HG03097 (cell line): ENCODE results near the gene OR6C76.
"Not testable (repeated sequence)": the region's sequence is repeated elsewhere in the genome, so short reads cannot be mapped to it uniquely, and the experiment has no call there.

Source experiments
- ATAC-seq: cut with Tn5 transposase; IDR thresholded peaks from one replicate; pipeline ENCODE4 v1.9.1; 2021; ENCODE audit not compliant: unreplicated experiment, low FRiP score

Gene OR6C76

DNA sequence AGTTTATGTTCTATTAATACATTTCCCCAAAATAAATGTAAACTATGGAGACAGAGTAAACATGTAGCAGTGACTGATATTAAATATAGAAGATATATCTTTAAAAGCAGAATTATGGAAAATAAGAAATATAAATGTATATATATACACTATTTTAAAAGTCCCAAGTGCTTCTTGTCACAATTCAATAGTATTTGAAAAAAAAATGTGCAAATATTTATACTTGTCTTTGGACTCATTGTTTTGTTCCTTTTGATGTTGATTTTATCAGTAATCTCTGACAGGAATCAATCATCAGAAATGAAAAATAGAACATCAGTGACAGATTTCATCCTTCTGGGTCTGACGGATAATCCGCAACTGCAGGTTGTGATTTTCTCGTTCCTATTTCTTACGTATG is at the start of gene OR6C76:
OR6C76 (plus strand) TSS at position 301 of the 400 bp plus-strand sequence; CDS start at position 301, 0 bp downstream.
- no peak for ATAC-seq

DNA sequence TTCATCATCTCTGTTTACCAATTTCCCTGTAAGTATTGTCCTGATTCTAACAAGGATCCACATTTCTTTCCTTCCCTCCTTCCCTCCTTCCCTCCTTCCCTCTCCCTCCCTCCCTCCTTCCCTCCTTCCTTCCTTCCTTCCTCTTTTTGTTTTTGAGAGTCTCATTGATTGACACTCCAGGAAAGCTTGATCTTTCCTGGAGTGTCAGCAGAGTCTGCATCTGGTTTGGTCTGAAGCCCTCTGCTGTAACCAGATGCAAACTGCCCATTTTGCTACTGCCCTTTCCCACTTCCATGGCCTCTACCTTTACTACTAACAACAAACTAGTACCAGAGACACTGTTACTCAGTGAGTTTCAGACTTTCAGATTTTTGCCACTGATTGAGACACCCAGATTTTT is 40.2 kb upstream of the OR6C76 start:
- ATAC-seq: no peak

DNA sequence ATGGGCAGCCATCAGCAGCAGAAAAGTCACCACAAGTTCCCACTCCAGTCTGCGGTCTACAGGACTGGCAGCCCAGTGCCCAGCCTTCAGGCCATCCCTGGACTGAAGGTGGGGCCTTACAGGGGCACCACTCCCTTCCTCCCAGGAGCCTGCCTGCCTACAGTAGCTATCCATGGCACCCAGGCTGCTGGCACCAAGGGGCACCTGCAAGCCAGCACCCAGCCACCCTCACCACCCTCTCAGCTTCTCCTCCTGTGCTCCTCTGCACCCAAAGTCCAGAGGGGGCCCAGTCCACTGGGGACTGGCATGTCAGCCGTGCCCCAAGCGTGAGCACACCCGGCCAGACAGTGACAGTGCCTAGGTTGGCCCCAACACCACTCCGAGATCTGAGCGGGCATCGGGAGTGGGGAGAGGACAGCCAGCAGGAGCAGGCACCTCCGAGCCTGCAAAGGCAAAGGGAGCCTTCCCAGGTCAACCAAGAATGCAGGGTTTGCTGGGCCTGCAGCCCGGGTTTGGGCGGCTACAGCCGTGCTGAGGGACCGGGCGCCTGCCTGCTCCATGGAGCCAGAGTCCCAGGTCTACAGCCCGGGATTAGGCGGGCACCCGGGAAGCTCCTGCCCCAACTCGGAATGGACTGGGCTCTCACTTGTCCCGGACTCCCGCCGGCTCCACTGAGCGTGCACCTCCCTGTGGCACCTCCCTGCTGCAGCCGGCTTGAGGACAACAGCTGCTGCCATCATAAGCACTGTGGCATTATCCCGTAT is 33.8 kb upstream of the OR6C76 start:
- no peak for ATAC-seq

DNA sequence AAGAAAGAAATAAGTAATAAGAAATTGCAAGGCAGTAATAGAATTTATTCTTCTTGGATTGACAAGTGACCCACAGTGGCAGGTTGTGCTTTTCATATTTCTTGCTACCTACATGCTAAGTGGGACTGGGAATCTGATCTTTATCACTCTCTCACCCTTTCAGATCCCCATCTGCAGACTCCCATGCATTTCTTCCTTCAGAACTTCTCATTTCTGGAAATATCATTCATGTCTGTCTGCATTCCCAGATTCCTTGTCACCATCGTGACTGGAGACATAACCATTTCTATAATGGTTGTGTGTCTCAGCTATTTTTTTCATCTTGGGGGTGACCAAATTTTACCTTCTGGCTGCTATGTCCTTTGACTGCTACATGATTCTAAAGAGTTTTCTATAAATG is 29.7 kb upstream of the OR6C76 start:
- no peak for ATAC-seq

DNA sequence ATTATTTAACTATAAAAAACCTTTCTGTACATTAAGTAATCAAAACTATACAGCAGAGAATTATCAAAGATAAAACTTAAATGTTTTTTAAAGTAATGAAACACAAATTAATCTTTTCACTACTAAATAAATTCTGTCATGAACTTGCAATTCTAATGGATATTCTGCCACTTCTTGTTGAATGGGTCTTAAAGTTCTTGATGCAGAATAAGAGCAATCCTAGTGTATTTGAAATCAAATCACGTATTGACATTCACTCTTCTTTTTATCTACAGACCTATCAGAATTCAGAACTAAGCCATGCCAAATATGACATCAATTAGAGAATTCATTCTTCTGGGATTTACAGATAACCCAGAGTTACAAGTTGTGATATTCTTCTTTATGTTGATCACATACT is 25.8 kb upstream of the OR6C76 start, which contains the start of gene OR6C65:
OR6C65 (plus strand) TSS at position 301 of the 400 bp plus-strand sequence; CDS start at position 301, 0 bp downstream.
- no peak for ATAC-seq

DNA sequence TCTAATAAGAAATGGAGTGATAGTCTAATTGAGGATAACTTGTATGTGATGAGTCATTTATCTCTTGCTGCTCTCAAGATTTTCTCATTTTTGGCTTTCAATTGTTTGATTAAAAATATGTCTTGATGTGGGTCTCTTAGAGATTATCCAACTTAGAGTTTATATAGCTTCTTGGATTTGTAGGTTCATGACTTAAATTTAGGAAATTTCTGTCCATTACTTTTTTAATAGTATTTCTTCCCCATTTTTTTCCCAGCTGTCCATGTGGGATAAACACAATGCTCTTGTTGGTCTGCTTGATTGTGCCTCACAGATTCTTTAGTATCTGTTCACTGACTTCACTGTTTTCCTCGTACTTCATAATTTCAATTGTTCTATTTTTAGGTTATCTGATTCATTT is 18.2 kb upstream of the OR6C76 start:
- ATAC-seq: no peak

DNA sequence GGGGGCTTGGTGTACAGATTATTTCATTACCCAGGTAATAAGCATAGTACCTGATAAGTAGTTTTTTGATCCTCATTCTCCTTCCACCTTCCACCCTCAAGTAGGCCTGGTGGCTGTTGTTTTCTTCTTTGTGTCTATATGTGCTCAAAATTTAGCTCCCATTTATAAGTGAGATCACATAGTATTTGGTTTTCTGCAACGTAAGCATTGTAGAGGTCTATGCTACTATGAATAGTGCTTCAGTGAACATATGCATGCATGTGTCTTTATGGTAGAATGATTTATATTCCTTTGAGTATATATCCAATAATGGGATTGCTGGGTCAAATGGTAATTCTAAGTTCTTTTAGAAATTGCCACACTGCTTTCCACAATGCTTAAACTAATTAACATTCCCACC is 16.9 kb upstream of the OR6C76 start:
- ATAC-seq: not testable (repeated sequence)

DNA sequence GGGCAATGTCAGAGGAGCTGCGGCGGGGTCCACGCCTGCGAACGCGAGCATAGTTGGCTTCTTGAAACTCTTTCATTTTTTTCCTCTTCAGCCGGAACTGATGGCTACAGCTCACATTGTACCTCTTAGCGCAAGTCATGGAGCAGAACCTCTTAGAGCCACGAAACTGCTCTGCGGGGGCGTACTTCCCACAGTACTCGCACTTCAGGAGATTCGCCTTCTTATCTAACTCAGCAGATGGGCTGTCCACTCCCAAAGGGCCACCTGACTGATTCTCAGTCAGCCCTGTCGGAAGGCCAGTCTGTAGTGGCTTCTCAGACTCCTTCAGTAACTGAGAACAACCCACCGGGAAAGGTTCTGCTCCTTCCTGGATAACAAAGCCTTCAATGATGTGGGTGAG is 13.9 kb upstream of the OR6C76 start:
- not testable (repeated sequence) for ATAC-seq

DNA sequence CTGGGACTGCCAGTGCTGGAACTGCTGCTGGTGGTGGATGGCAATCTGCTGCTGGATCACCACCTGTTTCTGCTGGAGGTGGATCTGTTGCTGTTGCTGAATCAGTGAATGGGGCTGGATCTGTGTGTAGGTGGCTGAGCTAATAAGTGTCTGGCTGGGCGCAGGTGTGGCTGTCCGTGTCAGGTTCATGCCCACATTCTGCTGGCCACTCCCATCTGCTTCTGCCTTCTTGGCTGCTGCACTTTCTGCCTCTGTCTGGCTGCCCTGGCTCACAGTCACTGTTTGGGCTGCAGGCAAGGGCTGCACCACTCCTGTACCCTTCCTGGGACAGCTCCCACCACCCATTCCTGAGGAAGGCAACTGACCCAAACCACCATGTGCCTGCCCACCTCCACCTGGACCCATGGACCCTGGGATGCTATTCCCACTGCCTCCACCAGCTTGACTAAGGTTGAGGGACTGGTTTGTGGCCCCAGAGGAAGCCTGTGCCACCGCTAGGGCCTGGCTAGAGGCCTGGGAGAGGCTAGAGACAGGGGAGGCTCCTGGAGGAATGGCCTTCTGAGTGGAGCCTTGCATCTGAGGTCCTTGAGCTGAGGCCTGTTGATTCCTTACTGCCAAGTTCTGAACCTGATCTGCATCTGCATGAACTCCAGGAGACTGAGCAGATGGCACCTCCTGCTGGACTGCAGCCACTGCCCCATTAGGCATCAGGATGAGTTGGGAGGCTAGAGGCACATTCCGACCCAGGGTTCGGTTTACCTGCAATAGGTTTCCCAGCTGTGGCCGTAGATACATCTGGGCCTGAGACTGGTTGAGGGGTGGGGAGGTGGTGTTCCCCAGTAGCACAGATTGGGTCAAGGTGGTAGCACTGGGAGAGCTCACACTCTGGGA is 12.3 kb upstream of the OR6C76 start:
- ATAC-seq: not testable (repeated sequence)

DNA sequence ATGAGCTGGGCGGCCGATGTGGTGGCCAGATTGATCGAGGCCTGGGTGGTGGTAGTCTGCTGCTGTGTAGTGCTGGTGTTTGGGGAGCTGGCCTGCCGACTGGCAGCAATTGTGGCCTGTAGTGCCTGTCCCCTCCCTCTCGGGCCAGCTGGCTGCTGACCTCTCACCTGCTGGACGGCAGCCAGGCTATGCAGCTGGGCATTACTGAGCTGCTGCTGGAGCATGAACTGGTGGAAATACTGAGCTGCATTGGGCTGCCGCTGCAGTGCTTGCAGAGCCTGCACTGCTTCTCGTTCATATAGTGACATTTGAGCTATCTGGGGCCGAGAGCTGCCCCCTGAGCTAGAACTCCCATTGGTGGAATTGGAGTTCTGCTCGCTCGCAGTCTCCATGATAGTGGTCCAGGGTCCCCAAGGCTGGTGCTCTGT is 11.6 kb upstream of the OR6C76 start:
- not testable (repeated sequence) for ATAC-seq

DNA sequence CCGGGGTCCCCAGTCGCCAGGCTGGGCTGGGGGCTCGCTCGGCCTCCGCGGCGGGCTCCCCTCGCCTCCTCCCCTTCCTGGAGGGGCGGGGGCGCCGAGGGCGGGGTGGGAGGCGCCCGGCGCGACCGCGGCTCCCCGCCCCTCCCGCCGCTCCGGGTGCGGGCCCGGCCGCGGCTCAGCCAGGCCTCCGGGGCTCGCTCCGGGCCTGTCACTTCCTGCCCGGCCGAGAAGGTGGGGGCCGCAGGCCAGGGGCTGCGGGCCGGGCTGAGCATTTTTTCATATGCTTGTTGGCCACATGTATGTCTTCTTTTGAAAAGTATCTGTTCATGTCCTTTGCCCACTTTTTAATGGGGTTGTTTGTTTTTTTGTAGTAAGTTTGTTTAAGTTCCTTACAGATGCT is 11.2 kb upstream of the OR6C76 start:
- not testable (repeated sequence) for ATAC-seq

DNA sequence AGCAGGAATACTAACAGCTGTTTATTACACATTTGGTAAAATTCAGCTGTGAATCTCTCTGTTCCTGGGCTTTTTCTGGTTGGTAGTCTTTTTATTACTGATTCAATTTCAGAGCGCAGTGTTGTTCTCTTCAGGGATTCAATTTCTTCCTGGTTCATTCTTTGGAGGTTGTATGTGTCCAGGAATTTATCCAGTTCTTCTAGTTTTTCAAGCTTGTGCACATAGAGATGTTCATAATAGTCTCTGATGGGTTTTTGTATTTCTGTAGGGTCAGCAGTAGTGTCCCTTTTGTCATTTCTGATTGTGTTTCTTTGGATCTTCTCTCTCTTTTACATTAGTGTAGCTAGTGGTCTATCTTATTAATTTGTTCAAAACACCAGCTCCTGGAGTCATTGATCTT is 9.1 kb upstream of the OR6C76 start:
- no peak for ATAC-seq

DNA sequence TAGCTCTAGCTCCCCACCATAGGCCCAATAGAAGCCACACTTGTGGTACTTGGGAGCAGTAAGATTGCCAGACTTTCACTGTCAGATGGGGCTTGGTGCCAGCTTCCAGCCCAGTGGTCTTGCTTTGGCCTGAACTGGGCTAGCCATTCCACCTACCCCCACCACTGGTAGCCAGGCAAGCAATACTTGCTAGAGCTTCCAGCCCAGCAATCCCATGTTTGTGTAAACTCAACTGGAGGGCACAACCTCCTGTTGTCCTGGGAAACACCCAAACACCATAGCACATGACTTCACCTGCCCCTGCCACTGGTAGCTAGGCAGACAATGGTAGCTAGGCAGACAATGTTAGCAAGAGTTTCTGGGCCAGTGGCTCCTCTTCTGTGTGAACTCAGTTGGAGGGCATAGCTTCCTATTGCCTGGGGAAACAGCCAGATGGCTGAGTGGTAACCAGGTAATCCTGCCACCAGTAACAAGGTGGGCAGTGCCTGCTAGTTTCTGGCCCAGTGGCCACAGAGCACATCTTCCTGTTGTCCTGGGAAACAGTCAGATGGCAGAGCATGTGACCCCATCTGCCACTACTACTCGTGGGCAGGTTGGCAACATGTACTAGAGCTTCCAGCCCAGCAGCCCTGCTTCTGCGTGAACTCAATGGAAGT is 5.6 kb upstream of the OR6C76 start:
- ATAC-seq: no peak

DNA sequence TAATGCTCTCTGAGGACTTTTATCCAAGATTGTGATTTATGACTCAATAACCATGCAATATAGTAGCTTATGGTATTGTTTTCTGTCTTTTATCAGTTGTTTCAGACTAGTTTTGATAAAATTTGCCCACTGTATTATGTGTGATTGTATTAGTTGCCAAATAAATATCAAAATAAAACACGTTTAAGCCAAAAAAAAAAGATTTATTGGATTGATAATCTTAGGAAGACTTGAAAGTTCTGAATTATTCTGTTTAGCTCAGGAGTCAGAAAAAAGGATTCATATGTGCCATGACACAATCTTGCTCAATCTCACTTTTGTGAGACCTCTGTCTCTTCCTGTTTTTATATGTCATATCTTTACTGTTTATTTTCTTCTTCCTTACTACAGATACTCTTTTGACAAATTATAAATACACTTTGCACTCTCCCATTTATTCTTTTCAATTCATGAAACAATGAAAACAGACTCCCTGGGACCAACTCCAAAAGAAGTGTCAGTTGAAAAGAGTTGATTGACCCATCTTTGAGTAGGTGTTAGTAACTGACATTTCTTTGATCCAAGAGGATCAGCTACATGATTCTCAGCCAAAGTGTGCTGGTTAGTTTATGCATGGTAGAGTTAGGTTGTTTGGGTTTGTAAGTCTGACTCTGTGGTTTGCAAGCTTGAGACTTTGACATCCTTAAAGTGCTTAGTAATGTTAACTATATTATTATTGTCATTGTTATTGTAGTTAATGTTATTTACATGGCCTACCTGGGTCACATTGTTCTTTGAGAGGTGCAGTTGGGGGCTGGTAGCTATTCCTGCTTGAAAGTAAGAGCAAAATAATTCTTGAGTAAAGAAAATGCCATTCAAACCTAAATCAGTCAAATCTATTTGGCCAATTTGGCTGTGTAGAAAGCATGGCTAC is 2.5 kb downstream of the OR6C76 start:
- no peak for ATAC-seq

DNA sequence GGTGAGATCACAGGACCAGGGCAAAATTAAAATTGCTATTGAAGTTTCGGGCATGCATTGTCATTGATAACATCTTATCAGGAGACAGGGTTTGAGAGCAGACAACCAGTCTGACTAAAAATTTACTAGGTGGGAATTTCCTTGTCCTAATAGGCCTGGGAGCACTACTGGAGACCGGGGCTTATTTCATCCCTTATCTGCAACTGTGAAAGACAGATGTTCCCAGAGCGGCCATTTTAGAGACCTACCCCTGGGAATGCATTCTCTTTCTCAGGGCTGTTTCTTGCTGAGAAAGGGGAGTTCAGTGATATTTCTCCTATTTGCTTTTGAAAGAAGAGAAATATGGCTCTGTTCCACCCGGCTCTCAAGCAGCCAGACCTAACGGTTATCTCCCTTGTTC is 15.2 kb downstream of the OR6C76 start:
- ATAC-seq: not testable (repeated sequence)

DNA sequence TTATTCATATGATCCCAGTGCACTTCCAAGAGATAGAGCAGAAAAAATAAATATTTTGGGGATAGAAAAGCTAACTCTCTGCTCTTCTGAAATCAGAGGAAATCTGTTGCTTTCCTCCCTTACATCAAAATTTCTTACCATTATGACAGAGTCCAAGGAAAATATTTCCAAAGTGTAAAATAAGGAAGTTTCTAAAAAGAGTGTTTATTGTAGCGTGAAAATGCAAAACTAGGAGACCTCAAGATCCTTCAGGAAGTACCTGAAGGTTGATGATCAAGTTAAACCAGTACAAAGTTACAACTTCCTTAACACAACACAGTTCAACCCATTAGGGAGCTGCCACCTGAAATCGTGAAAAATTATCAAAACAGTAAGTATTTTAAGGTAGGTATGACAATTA is 17.7 kb downstream of the OR6C76 start, which contains the start of gene OR6C2:
OR6C2 (plus strand) TSS at position 301 of the 400 bp plus-strand sequence. CDS start 8,138 bp downstream, outside the sequence.
- no peak for ATAC-seq

DNA sequence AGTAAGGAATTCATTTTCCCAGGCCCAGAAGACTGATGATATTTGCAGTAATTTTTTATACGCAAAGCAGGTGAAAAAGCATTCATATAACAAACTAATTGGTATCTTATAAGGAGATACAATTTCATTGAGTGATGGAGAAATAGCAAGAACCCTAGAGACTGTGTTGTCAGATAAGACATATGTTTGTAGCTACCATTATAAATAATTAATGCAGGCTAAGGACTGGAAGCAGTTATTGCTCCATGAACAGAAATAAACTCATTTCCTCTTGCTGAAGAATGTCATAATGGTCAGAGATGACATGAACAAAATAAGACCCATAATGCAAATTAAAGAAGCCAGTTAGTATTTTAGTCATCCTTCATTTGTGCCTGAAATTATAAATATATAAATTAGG is 19.3 kb downstream of the OR6C76 start:
- ATAC-seq: no peak

DNA sequence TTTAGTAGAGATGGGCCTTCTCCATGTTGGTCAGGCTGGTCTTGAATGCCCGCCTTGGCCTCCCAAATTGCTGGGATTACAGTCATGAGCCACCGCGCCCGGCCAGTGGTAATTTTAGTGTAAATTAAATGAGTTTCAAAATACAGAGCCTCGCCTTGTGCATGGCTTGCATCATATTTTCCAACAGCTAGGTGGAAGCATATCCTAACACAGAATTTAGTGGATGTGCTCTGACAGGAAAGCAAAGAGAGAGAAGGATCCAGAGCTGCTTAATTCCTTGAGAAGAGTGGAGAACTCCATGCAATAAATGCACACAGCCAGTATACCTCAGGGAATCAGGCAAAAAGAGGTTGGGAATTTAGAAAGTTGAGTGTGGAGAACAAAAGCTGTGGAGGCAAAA is 20.3 kb downstream of the OR6C76 start:
- ATAC-seq: no peak

DNA sequence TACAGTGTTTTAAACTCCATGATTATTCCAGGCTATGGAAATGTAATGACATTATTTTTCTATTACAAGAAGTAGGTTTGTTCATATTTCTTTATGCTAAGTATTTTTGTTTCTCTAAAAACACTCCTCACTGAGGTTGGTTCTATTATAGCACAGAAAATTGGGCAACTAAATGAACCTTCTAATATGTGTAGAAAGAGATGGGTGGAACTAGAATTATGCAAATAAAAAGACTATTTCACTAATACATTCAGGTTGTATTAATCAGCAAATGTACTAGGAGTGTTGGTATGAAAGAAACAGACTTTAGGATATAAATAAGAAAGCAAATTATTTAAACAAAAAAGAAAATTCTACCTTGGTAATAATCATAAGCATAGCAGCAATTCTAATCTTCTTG is 22.8 kb downstream of the OR6C76 start:
- no peak for ATAC-seq

DNA sequence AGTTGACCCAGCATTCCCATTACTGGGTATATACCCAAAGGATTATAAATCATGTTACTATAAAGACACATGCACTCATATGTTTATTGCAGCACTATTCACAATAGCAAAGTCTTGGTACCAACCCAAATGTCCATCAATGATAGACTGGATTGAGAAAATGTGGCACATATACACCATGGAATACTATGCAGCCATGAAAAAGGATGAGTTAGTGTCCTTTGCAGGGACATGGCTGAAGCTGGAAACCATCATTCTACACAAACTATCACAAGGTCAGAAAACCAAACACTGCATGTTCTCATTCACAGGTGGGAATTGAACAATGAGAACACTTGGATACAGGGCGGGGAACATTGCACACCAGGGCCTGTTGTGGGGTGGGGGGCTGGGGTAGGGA is 38.9 kb downstream of the OR6C76 start:
- ATAC-seq: not testable (repeated sequence)
